Sigmoid colon (tissue), 4 donors: ENCODE results near the gene MRC2.

Experiments used
- EP300 ChIP-seq, 4 donors: sonication (generic); formaldehyde crosslinking; IDR thresholded peaks; one replicate each; pipeline ENCODE4 v1.6.1; 2017; ENCODE audit warnings: antibody characterized with exemption in 4 of 4
- POLR2A ChIP-seq, 2 donors: fragments of 450-650 bp; IDR thresholded peaks; one replicate each; pipeline ENCODE4 v1.6.1; 2016; ENCODE audit warnings: antibody characterized with exemption in 2 of 2, mild to moderate bottlenecking in 2 of 2, moderate library complexity in 2 of 2
- POLR2AphosphoS5 ChIP-seq, 4 donors: sonication (generic); formaldehyde crosslinking; IDR thresholded peaks; one replicate each; pipeline ENCODE4 v1.6.1; 2017; ENCODE audit warnings: antibody characterized with exemption in 4 of 4
- TF ChIP-seq, protein P1 (sequence below), 4 experiments: fragments of 450-650 bp in 3 of 4; fragments of 200-600 bp in 1 of 4; IDR thresholded peaks; one replicate each; pipeline ENCODE4 v1.5.1; 2016 to 2019; ENCODE audit warnings: antibody characterized with exemption in 4 of 4, mild to moderate bottlenecking in 3 of 4, moderate library complexity in 2 of 4

DNA sequence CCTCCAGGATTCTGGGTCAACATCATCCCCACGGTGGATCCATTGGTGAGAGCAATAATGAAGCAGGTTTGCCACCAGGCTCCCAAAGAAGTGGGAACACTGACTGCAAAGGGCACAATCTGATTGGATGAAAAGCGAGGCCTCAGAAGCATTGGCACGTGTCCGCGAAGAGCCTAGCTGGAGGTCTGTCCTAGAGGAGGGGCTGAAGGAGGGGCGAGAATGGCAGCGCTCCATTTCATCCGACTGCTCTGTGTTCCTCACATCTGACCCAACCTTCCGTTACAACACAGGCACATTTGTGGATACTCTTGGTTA lies 79.9 kb downstream of the MRC2 start:
- TF ChIP-seq, protein P1, sequence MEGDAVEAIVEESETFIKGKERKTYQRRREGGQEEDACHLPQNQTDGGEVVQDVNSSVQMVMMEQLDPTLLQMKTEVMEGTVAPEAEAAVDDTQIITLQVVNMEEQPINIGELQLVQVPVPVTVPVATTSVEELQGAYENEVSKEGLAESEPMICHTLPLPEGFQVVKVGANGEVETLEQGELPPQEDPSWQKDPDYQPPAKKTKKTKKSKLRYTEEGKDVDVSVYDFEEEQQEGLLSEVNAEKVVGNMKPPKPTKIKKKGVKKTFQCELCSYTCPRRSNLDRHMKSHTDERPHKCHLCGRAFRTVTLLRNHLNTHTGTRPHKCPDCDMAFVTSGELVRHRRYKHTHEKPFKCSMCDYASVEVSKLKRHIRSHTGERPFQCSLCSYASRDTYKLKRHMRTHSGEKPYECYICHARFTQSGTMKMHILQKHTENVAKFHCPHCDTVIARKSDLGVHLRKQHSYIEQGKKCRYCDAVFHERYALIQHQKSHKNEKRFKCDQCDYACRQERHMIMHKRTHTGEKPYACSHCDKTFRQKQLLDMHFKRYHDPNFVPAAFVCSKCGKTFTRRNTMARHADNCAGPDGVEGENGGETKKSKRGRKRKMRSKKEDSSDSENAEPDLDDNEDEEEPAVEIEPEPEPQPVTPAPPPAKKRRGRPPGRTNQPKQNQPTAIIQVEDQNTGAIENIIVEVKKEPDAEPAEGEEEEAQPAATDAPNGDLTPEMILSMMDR (IDR thresholded peaks at IDR 0.05): no peak
- TF ChIP-seq POLR2A (IDR thresholded peaks at IDR 0.05) (no peak), POLR2AphosphoS5 (IDR thresholded peaks at IDR 0.05) (no peak), EP300 (IDR thresholded peaks at IDR 0.05) (no peak)
